Omental fat pad (tissue), 4 donors: Measurements from ENCODE around the gene RGS6. TPM values are rescaled to one million over a fixed set of nuclear protein-coding genes. Genes with fewer than 3 reads are reported as not detected.

ENCODE experiments used
- ATAC-seq: fragments of 150-250 bp; one replicate; pipeline ENCODE4 v1.9.1; 2016; ENCODE audit warnings: mild to moderate bottlenecking, moderate library complexity; ENCODE audit not compliant: low FRiP score
- DNase-seq: peaks from one replicate; pipeline ENCODE4 v3.0.0-alpha.2; 2019; ENCODE audit warnings: low spot score
- CTCF ChIP-seq, 3 donors: fragments of 450-650 bp; IDR thresholded peaks; one replicate each; pipeline ENCODE4 v1.5.1; 2016 to 2017; ENCODE audit warnings: antibody characterized with exemption in 3 of 3, mild to moderate bottlenecking in 3 of 3, moderate library complexity in 2 of 3
- total RNA-seq, 4 donors: library from RNA; depleted of rRNA; stranded (reverse); fragments of >200 nt; gene quantifications; one replicate each; pipeline ENCODE4 v1.1.0, GENCODE V29; 2016

RGS6 gene
- total RNA-seq, 4 donors from 2014 or later: 5.2 to 27.3 (median 6.9) TPM

- ATAC-seq (no peak), DNase-seq (no peak)
- no peak for TF ChIP-seq CTCF (IDR thresholded peaks at IDR 0.05)
These were observed 282.9 kb downstream of the RGS6 start for GRCh38 chr14:72215080-72215479.

GRCh38 chr14:72217135-72217534 is 284.9 kb downstream of the RGS6 start:
- DNase-seq: no peak
- no peak for TF ChIP-seq CTCF (IDR thresholded peaks at IDR 0.05)
- ATAC-seq: no peak

GRCh38 chr14:72222046-72222445 is 289.8 kb downstream of the RGS6 start:
- no peak for TF ChIP-seq CTCF (IDR thresholded peaks at IDR 0.05)
- DNase-seq (no peak), ATAC-seq (no peak)

GRCh38 chr14:72236629-72237028 is 304.4 kb downstream of the RGS6 start:
- no peak for DNase-seq
- no peak for ATAC-seq
- no peak for TF ChIP-seq CTCF (IDR thresholded peaks at IDR 0.05)

GRCh38 chr14:72237722-72238666 is 305.8 kb downstream of the RGS6 start:
- no peak for ATAC-seq

GRCh38 chr14:72243309-72244293 is 311.4 kb downstream of the RGS6 start:
- peak; percentile 37 for ATAC-seq

More at GRCh38 chr14:72237722-72238666, 305.8 kb downstream of the RGS6 start:
- no peak for DNase-seq
- TF ChIP-seq CTCF (IDR thresholded peaks at IDR 0.05): no peak

More at GRCh38 chr14:72243309-72244293, 311.4 kb downstream of the RGS6 start:
- no peak for TF ChIP-seq CTCF (IDR thresholded peaks at IDR 0.05)
- DNase-seq: no peak
